ENCODE data around the gene YBX1. TPM values are rescaled to one million over a fixed set of nuclear protein-coding genes. Genes with fewer than 3 reads are reported as not detected.

The YBX1 gene
- total RNA-seq, 2 experiments from 2014 or later = 1,417 to 1,447 TPM

- no peak for DNase-seq
- H3K27ac Mint-ChIP-seq = no peak overlapping the region
- no peaks in the 10 kb centered on the region for H3K9me3 Mint-ChIP-seq
- no peaks in the 10 kb centered on the region for H3K36me3 Mint-ChIP-seq (ENCODE audit: low read depth)
- peaks cover 9% of the 10 kb centered on the region for H3K4me1 Mint-ChIP-seq (ENCODE audit: low read depth)
- H3K4me3 Mint-ChIP-seq = no peak overlapping the region
- ChIA-PET CTCF (interaction anchor here (1.1 to 2.4 kb wide), 3 partner anchors 151 to 155 kb away, joined by 3 to 8 read pairs (median 4); no protein-coding TSS in a partner anchor), POLR2A (no interaction called here)
- H3K27me3 Mint-ChIP-seq = no peaks in the 10 kb centered on the region
- intact Hi-C loops (cut with micrococcal nuclease) = loop anchor here (5.0 kb wide), 1 partner anchor 155 kb away; no protein-coding TSS in a partner anchor
- no peak for ATAC-seq
- TF ChIP-seq CTCF (IDR thresholded peaks at IDR 0.05) = no peak
Measured at GRCh38 chr1:42732126-42732680, 50.0 kb downstream of the YBX1 start.

DNA sequence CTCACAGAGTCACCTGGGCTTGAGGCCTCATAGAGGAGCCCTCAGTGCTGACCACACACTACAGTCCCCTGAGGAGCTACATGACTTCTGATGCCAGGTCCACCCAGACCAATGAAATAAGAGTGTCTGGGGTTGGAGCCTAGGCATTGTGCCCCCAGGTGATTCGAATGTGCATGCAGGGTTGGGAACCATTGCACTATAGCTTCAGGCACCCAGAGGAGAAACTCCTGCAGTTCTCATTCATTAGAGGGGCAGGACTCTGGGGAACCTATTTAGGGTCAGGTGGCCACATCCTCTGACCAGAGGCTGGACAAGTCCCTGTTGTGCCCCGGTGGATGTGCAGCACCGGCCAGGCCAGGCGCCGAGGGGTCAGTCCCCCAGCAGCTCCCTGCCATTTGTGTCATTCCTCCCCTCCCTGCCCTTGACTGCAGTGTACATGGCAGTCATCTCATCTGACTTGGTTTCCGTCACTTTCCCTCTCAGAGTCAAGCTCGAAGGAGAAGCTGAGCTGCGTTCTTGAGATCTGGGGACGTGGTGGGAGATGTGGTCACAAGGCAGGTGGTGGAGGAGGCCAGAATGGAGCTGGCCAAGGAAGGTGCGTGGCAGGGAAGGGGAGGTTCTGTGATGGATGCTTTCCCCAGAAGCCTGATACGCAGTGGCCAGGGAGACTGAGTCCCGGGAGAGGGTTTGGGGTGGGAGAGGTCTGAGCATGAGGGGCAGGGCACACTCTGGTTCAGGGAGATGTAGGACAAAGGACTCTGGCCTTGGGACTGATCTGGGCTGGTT, 51.4 kb downstream of the YBX1 start:
- DNase-seq (no peak), ATAC-seq (no peak)
- peaks cover 11% of the 10 kb centered on the region for H3K4me1 Mint-ChIP-seq (ENCODE audit: low read depth)
- H3K9me3 Mint-ChIP-seq = no peaks in the 10 kb centered on the region
- intact Hi-C loops (cut with micrococcal nuclease) = loop anchor here (5.0 kb wide), 1 partner anchor 156 kb away; no protein-coding TSS in a partner anchor
- no peak for TF ChIP-seq CTCF (IDR thresholded peaks at IDR 0.05)
- no peaks in the 10 kb centered on the region for H3K27me3 Mint-ChIP-seq
- ChIA-PET CTCF (interaction anchor here (0.8 to 2.4 kb wide), 3 partner anchors 12 to 157 kb away, joined by 3 to 8 read pairs (median 4); no protein-coding TSS in a partner anchor), POLR2A (no interaction called here)
- no peak overlapping the region for H3K4me3 Mint-ChIP-seq
- H3K27ac Mint-ChIP-seq = no peak overlapping the region
- H3K36me3 Mint-ChIP-seq (ENCODE audit: low read depth) = no peaks in the 10 kb centered on the region

DNA sequence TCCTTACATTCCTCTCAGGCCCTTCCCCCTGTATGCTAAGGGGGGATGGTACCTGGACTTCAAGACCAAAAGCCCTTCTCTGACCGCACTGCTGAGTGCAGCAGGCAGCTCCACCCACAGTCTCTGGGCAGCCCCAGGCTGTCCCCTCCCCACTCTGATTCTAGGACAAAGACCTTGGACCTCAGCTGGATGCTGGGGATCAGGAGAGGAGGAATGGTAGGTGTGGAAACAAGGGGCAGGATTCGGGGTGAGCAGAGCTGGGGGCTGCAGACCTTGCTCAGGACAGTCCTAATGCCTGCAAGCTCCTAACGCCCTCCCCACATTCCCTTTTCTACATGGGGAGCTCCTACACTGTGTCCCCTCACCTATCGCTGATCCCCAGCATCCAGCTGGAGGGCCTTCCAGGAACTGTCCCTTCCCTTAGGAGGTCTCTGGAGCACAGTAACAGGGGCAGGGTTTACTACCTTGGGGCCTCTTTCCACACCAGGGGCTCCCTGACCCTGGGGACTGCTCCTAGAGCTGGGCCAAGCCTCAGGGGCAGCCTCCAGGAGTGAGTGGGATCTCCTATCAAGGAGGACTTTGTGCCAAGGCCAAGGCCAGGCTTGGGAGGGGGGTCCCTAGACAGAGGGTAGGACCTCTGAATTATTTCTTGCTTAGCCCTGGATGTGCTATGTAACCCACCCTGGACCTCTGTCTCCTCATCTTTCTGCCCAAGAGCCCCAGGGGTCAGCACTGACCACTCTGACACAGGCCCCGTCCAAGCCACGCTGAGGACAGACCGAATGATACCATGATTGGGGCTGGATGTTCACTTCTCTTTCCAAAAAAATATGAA, 52.2 kb downstream of the YBX1 start:
- no peak for DNase-seq
- intact Hi-C loops (cut with micrococcal nuclease) = loop anchor here (5.0 kb wide), 1 partner anchor 157 kb away; no protein-coding TSS in a partner anchor
- Mint-ChIP-seq H3K36me3 (ENCODE audit: low read depth) (no peaks in the 10 kb centered on the region), H3K27ac (no peak overlapping the region), H3K4me3 (no peak overlapping the region), H3K4me1 (ENCODE audit: low read depth) (peaks cover 11% of the 10 kb centered on the region), H3K27me3 (no peaks in the 10 kb centered on the region), H3K9me3 (no peaks in the 10 kb centered on the region)
- no peak for ATAC-seq
- ChIA-PET CTCF (interaction anchor here (0.8 to 2.4 kb wide), 2 partner anchors 11 to 156 kb away, joined by 3 to 8 read pairs; no protein-coding TSS in a partner anchor), POLR2A (no interaction called here)
- TF ChIP-seq CTCF (IDR thresholded peaks at IDR 0.05) = no peak

GRCh38 chr1:42735056-42735455, 52.8 kb downstream of the YBX1 start:
- H3K27me3 Mint-ChIP-seq = no peaks in the 10 kb centered on the region
- no peaks in the 10 kb centered on the region for H3K36me3 Mint-ChIP-seq (ENCODE audit: low read depth)
- ATAC-seq = no peak
- intact Hi-C loops (cut with micrococcal nuclease) = no loop called here
- ChIA-PET CTCF (no interaction called here), POLR2A (no interaction called here)
- H3K9me3 Mint-ChIP-seq = no peaks in the 10 kb centered on the region
- DNase-seq = no peak
- peaks cover 11% of the 10 kb centered on the region for H3K4me1 Mint-ChIP-seq (ENCODE audit: low read depth)
- no peak overlapping the region for H3K4me3 Mint-ChIP-seq
- H3K27ac Mint-ChIP-seq = no peak overlapping the region
- no peak for TF ChIP-seq CTCF (IDR thresholded peaks at IDR 0.05)
